ENCODE measurements around the gene DNAJC11. TPM values are rescaled to one million over a fixed set of nuclear protein-coding genes. Genes with fewer than 3 reads are reported as not detected.

DNAJC11 gene
- total RNA-seq, 1 experiment from 2014 or later, result 102 TPM

GRCh38 chr1:6674771-6675170 is 26.8 kb downstream of the DNAJC11 start:
- no peak for DNase-seq (ENCODE audit: low spot score)
- H3K27me3 Mint-ChIP-seq (ENCODE audit: low read depth), result no peaks in the 10 kb centered on the region
- ChIA-PET POLR2A (no interaction called here), CTCF (no interaction called here)
- no peak overlapping the region for H3K4me3 Mint-ChIP-seq
- TF ChIP-seq ZNF532 (CRISPR knock-in tag; IDR thresholded peaks at IDR 0.05; ENCODE audit: borderline replicate concordance) (no peak), ZNF263 (CRISPR knock-in tag; IDR thresholded peaks at IDR 0.05; ENCODE audit: low read depth) (no peak), AR (CRISPR knock-in tag; IDR thresholded peaks at IDR 0.05) (no peak), JUN (CRISPR knock-in tag; IDR thresholded peaks at IDR 0.05) (no peak), ZNF512 (CRISPR knock-in tag; IDR thresholded peaks at IDR 0.05; ENCODE audit: borderline replicate concordance) (no peak), NR3C1 (CRISPR knock-in tag; conservative IDR thresholded peaks at IDR 0.05; ENCODE audit: low read depth) (no peak), TCF7 (CRISPR knock-in tag; IDR thresholded peaks at IDR 0.05; ENCODE audit: low read depth) (no peak), E2F5 (CRISPR knock-in tag; IDR thresholded peaks at IDR 0.05) (no peak), RELA (CRISPR knock-in tag; IDR thresholded peaks at IDR 0.05; ENCODE audit: borderline replicate concordance) (no peak), ATF2 (CRISPR knock-in tag; IDR thresholded peaks at IDR 0.05; ENCODE audit: borderline replicate concordance, low read depth) (no peak), ZNF396 (CRISPR knock-in tag; IDR thresholded peaks at IDR 0.05; ENCODE audit: borderline replicate concordance) (no peak), ELF4 (CRISPR knock-in tag; IDR thresholded peaks at IDR 0.05; ENCODE audit: low read depth) (no peak), KAT7 (CRISPR knock-in tag; IDR thresholded peaks at IDR 0.05; ENCODE audit: borderline replicate concordance) (no peak), ZNF138 (CRISPR knock-in tag; conservative IDR thresholded peaks at IDR 0.05) (no peak), GTF2I (CRISPR knock-in tag; conservative IDR thresholded peaks at IDR 0.05) (no peak), ZNF121 (CRISPR knock-in tag; IDR thresholded peaks at IDR 0.05) (no peak), ATF3 (CRISPR knock-in tag; conservative IDR thresholded peaks at IDR 0.05) (no peak), OVOL2 (CRISPR knock-in tag; IDR thresholded peaks at IDR 0.05; ENCODE audit: borderline replicate concordance) (no peak), FOXJ3 (CRISPR knock-in tag; IDR thresholded peaks at IDR 0.05; ENCODE audit: borderline replicate concordance) (no peak)
- H3K9me3 Mint-ChIP-seq, result peaks cover 5% of the 10 kb centered on the region
- H3K36me3 Mint-ChIP-seq, result peaks cover 84% of the 10 kb centered on the region
- ATAC-seq, result no peak
- no peak overlapping the region for H3K27ac Mint-ChIP-seq
- H3K4me1 Mint-ChIP-seq, result no peaks in the 10 kb centered on the region

All from WTC11 (cell line).